ENCODE results near the gene AJUBA.

Gene AJUBA

GRCh38 chr14:23002592-23002991, 20.2 kb upstream of the AJUBA start:
- no peak overlapping the region for H3K9ac ChIP-seq (ENCODE audit: low read length)
- H3K4me3 ChIP-seq (ENCODE audit: low read length): no peak overlapping the region
- H3K36me3 ChIP-seq (ENCODE audit: control insufficient read depth, insufficient read depth, low read length): no peaks in the 10 kb centered on the region
- H3K4me1 ChIP-seq (ENCODE audit: control insufficient read depth, insufficient read depth, low read length): peaks cover 28% of the 10 kb centered on the region
- no peaks in the 10 kb centered on the region for H3K27me3 ChIP-seq (ENCODE audit: control insufficient read depth, insufficient read depth, low read length)
- H3K9me3 ChIP-seq (ENCODE audit: control insufficient read depth, low read length): no peaks in the 10 kb centered on the region

- H3K4me3 ChIP-seq (ENCODE audit: low read length): no peak overlapping the region
- H3K9ac ChIP-seq (ENCODE audit: low read length): no peak overlapping the region
- H3K27me3 ChIP-seq (ENCODE audit: control insufficient read depth, insufficient read depth, low read length): no peaks in the 10 kb centered on the region
- no peaks in the 10 kb centered on the region for H3K9me3 ChIP-seq (ENCODE audit: control insufficient read depth, low read length)
- H3K4me1 ChIP-seq (ENCODE audit: control insufficient read depth, insufficient read depth, low read length): peaks cover 26% of the 10 kb centered on the region
- no peaks in the 10 kb centered on the region for H3K36me3 ChIP-seq (ENCODE audit: control insufficient read depth, insufficient read depth, low read length)
Measured at GRCh38 chr14:23000860-23001259, 18.5 kb upstream of the AJUBA start.

GRCh38 chr14:22998329-22999012, 16.1 kb upstream of the AJUBA start:
- Histone ChIP-seq H3K9me3 (ENCODE audit: control insufficient read depth, low read length) (no peaks in the 10 kb centered on the region), H3K9ac (ENCODE audit: low read length) (no peak overlapping the region), H3K27me3 (ENCODE audit: control insufficient read depth, insufficient read depth, low read length) (no peaks in the 10 kb centered on the region), H3K4me3 (ENCODE audit: low read length) (no peak overlapping the region), H3K4me1 (ENCODE audit: control insufficient read depth, insufficient read depth, low read length) (peaks cover 26% of the 10 kb centered on the region), H3K36me3 (ENCODE audit: control insufficient read depth, insufficient read depth, low read length) (no peaks in the 10 kb centered on the region)

GRCh38 chr14:22997676-22998323, 15.4 kb upstream of the AJUBA start:
- Histone ChIP-seq H3K9ac (ENCODE audit: low read length) (no peak overlapping the region), H3K4me1 (ENCODE audit: control insufficient read depth, insufficient read depth, low read length) (peaks cover 26% of the 10 kb centered on the region), H3K36me3 (ENCODE audit: control insufficient read depth, insufficient read depth, low read length) (no peaks in the 10 kb centered on the region), H3K27me3 (ENCODE audit: control insufficient read depth, insufficient read depth, low read length) (no peaks in the 10 kb centered on the region), H3K9me3 (ENCODE audit: control insufficient read depth, low read length) (no peaks in the 10 kb centered on the region), H3K4me3 (ENCODE audit: low read length) (no peak overlapping the region)

- no peaks in the 10 kb centered on the region for H3K36me3 ChIP-seq (ENCODE audit: control insufficient read depth, insufficient read depth, low read length)
- H3K4me3 ChIP-seq (ENCODE audit: low read length): no peak overlapping the region
- H3K27me3 ChIP-seq (ENCODE audit: control insufficient read depth, insufficient read depth, low read length): no peaks in the 10 kb centered on the region
- no peak overlapping the region for H3K9ac ChIP-seq (ENCODE audit: low read length)
- H3K9me3 ChIP-seq (ENCODE audit: control insufficient read depth, low read length): no peaks in the 10 kb centered on the region
- H3K4me1 ChIP-seq (ENCODE audit: control insufficient read depth, insufficient read depth, low read length): peaks cover 26% of the 10 kb centered on the region
Measured at GRCh38 chr14:22996768-22997654, 14.7 kb upstream of the AJUBA start.

GRCh38 chr14:22995889-22996625, 13.7 kb upstream of the AJUBA start:
- Histone ChIP-seq H3K36me3 (ENCODE audit: control insufficient read depth, insufficient read depth, low read length) (no peaks in the 10 kb centered on the region), H3K4me3 (ENCODE audit: low read length) (no peak overlapping the region), H3K27me3 (ENCODE audit: control insufficient read depth, insufficient read depth, low read length) (no peaks in the 10 kb centered on the region), H3K4me1 (ENCODE audit: control insufficient read depth, insufficient read depth, low read length) (peaks cover 26% of the 10 kb centered on the region), H3K9ac (ENCODE audit: low read length) (no peak overlapping the region), H3K9me3 (ENCODE audit: control insufficient read depth, low read length) (no peaks in the 10 kb centered on the region)

GRCh38 chr14:22994762-22995275, 12.5 kb upstream of the AJUBA start:
- Histone ChIP-seq H3K9me3 (ENCODE audit: control insufficient read depth, low read length) (no peaks in the 10 kb centered on the region), H3K4me3 (ENCODE audit: low read length) (no peak overlapping the region), H3K4me1 (ENCODE audit: control insufficient read depth, insufficient read depth, low read length) (peaks cover 24% of the 10 kb centered on the region), H3K9ac (ENCODE audit: low read length) (no peak overlapping the region), H3K36me3 (ENCODE audit: control insufficient read depth, insufficient read depth, low read length) (no peaks in the 10 kb centered on the region), H3K27me3 (ENCODE audit: control insufficient read depth, insufficient read depth, low read length) (no peaks in the 10 kb centered on the region)

GRCh38 chr14:22993517-22993916, 11.2 kb upstream of the AJUBA start:
- Histone ChIP-seq H3K36me3 (ENCODE audit: control insufficient read depth, insufficient read depth, low read length) (no peaks in the 10 kb centered on the region), H3K4me1 (ENCODE audit: control insufficient read depth, insufficient read depth, low read length) (peaks cover 12% of the 10 kb centered on the region), H3K9me3 (ENCODE audit: control insufficient read depth, low read length) (no peaks in the 10 kb centered on the region), H3K27me3 (ENCODE audit: control insufficient read depth, insufficient read depth, low read length) (no peaks in the 10 kb centered on the region), H3K4me3 (ENCODE audit: low read length) (no peak overlapping the region), H3K9ac (ENCODE audit: low read length) (no peak overlapping the region)

- no peaks in the 10 kb centered on the region for H3K36me3 ChIP-seq (ENCODE audit: control insufficient read depth, insufficient read depth, low read length)
- no peaks in the 10 kb centered on the region for H3K27me3 ChIP-seq (ENCODE audit: control insufficient read depth, insufficient read depth, low read length)
- no peak overlapping the region for H3K4me3 ChIP-seq (ENCODE audit: low read length)
- no peak overlapping the region for H3K9ac ChIP-seq (ENCODE audit: low read length)
- no peaks in the 10 kb centered on the region for H3K9me3 ChIP-seq (ENCODE audit: control insufficient read depth, low read length)
- H3K4me1 ChIP-seq (ENCODE audit: control insufficient read depth, insufficient read depth, low read length): no peaks in the 10 kb centered on the region
Measured at GRCh38 chr14:22991852-22992251, 9.5 kb upstream of the AJUBA start.

- Histone ChIP-seq H3K27me3 (ENCODE audit: control insufficient read depth, insufficient read depth, low read length) (no peaks in the 10 kb centered on the region), H3K9me3 (ENCODE audit: control insufficient read depth, low read length) (no peaks in the 10 kb centered on the region), H3K4me3 (ENCODE audit: low read length) (no peak overlapping the region), H3K9ac (ENCODE audit: low read length) (no peak overlapping the region), H3K36me3 (ENCODE audit: control insufficient read depth, insufficient read depth, low read length) (no peaks in the 10 kb centered on the region), H3K4me1 (ENCODE audit: control insufficient read depth, insufficient read depth, low read length) (no peaks in the 10 kb centered on the region)
Measured at GRCh38 chr14:22987291-22987690, 4.9 kb upstream of the AJUBA start.

- Histone ChIP-seq H3K4me1 (ENCODE audit: control insufficient read depth, insufficient read depth, low read length) (no peaks in the 10 kb centered on the region), H3K36me3 (ENCODE audit: control insufficient read depth, insufficient read depth, low read length) (no peaks in the 10 kb centered on the region), H3K4me3 (ENCODE audit: low read length) (no peak overlapping the region)
Measured at GRCh38 chr14:22986508-22987054, 4.2 kb upstream of the AJUBA start.

More at GRCh38 chr14:22986508-22987054, 4.2 kb upstream of the AJUBA start:
- no peak overlapping the region for H3K9ac ChIP-seq (ENCODE audit: low read length)
- H3K27me3 ChIP-seq (ENCODE audit: control insufficient read depth, insufficient read depth, low read length): peaks cover 7% of the 10 kb centered on the region
- H3K9me3 ChIP-seq (ENCODE audit: control insufficient read depth, low read length): no peaks in the 10 kb centered on the region

Measured in mucosa of stomach (tissue), 1 donor.